ENCODE results near the gene MAGOH. TPM values are rescaled to one million over a fixed set of nuclear protein-coding genes. Genes with fewer than 3 reads are reported as not detected.

MAGOH gene
- polyA plus RNA-seq, 1 donor from 2014 or later, result 98.5 TPM

Other genes starting within 250 kb of the MAGOH start
- gene PODN, start 176.3 kb downstream of the MAGOH start, polyA plus RNA-seq, result not detected
- gene SLC1A7, start 95.9 kb downstream of the MAGOH start, polyA plus RNA-seq, result not detected
- gene CPT2, start 41.7 kb downstream of the MAGOH start, polyA plus RNA-seq, result 23.8 TPM
- 46.8 TPM for gene CZIB, start 17.9 kb downstream of the MAGOH start, polyA plus RNA-seq
- gene LRP8, start 89.6 kb upstream of the MAGOH start, polyA plus RNA-seq, result 0.95 TPM
- not detected for gene DMRTB1, start 220.9 kb upstream of the MAGOH start, polyA plus RNA-seq

Data from IgD-negative memory B cell (primary cell).